ENCODE measurements around the gene SDK1. TPM values are rescaled to one million over a fixed set of nuclear protein-coding genes. Genes with fewer than 3 reads are reported as not detected.

Gene SDK1
- total and polyA plus RNA-seq, 10 of the 15 experiments (the other 5 are each of a cell fraction or from before 2014, with no cell fraction given), result 0.14 to 0.33 TPM; not detected in 8

GRCh38 chr7:3832199-3832598, 531.1 kb downstream of the SDK1 start:
- FAIRE-seq (no peak), DNase-seq (ENCODE audit: low read depth, low spot score) (no peak), ATAC-seq (no peak)
- in situ Hi-C loops (cut with MboI), result no loop called here
- CTCF ChIA-PET, result no interaction called here
- Histone ChIP-seq H3K36me3 (ENCODE audit: control insufficient read depth in 2 of 2, insufficient read depth in 2 of 2, low read length in 1 of 2) (no peaks in the 10 kb centered on the region), H3K79me2 (ENCODE audit: control insufficient read depth, insufficient read depth, low read length) (no peaks in the 10 kb centered on the region), H3K9me3 (replicated peaks; ENCODE audit: control insufficient read depth, insufficient read depth, low read length) (no peaks in the 10 kb centered on the region; the same call in 2 of the 3 replicates), H3K27ac (ENCODE audit: control insufficient read depth, insufficient read depth) (no peak overlapping the region), H2AFZ (ENCODE audit: control insufficient read depth, low read depth, low read length) (no peak overlapping the region), H3K4me2 (ENCODE audit: control insufficient read depth, insufficient read depth) (no peak overlapping the region), H4K20me1 (ENCODE audit: control insufficient read depth, insufficient read depth) (no peaks in the 10 kb centered on the region), H3K27me3 (replicated peaks in 1 of 2; ENCODE audit: control insufficient read depth in 2 of 2, insufficient read depth in 2 of 2, low read length in 1 of 2) (no peaks in the 10 kb centered on the region), H3K4me1 (ENCODE audit: control insufficient read depth, insufficient read depth, low read length) (no peaks in the 10 kb centered on the region), H3K4me3 (no peak overlapping the region), H3K9ac (ENCODE audit: control insufficient read depth, insufficient read depth, low read length) (no peak overlapping the region)
- WGBS (ENCODE audit: insufficient coverage, insufficient replicate concordance, low lambda C conversion rate, missing lambda C conversion rate), result 22% methylated on average over 4 of the region's 4 CpGs
- POLR2A ChIA-PET, result no interaction called here
- RAD21 ChIA-PET (ENCODE audit: unreplicated experiment), result no interaction called here
- no TSS peak for BruUV-seq (replicated peaks)
- intact Hi-C loops (cut with micrococcal nuclease; ENCODE audit: unreplicated experiment), result no loop called here
- SMC1A ChIA-PET (ENCODE audit: uncharacterized antibody, unreplicated experiment), result no interaction called here
- TF ChIP-seq WRNIP1 (IDR thresholded peaks at IDR 0.05; ENCODE audit: borderline replicate concordance, low read depth, low read length), result no peak
- TF ChIP-seq SUPT20H (IDR thresholded peaks at IDR 0.05; ENCODE audit: borderline replicate concordance, control insufficient read depth, low read depth, low read length), result no peak
- TF ChIP-seq ETV6 (conservative IDR thresholded peaks at IDR 0.05 in 1 of 2, IDR thresholded peaks at IDR 0.05 in 1 of 2; ENCODE audit: borderline replicate concordance in 1 of 2, low read depth in 1 of 2), result no peak
- no peak for TF ChIP-seq TCF7 (IDR thresholded peaks at IDR 0.05; ENCODE audit: borderline replicate concordance)
- no peak for TF ChIP-seq RELA (IDR thresholded peaks at IDR 0.05; ENCODE audit: borderline replicate concordance, partially characterized antibody)
- TF ChIP-seq BCLAF1 (IDR thresholded peaks at IDR 0.05), result no peak
- TF ChIP-seq, protein P1, sequence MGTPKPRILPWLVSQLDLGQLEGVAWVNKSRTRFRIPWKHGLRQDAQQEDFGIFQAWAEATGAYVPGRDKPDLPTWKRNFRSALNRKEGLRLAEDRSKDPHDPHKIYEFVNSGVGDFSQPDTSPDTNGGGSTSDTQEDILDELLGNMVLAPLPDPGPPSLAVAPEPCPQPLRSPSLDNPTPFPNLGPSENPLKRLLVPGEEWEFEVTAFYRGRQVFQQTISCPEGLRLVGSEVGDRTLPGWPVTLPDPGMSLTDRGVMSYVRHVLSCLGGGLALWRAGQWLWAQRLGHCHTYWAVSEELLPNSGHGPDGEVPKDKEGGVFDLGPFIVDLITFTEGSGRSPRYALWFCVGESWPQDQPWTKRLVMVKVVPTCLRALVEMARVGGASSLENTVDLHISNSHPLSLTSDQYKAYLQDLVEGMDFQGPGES (IDR thresholded peaks at IDR 0.05), result no peak
- TF ChIP-seq RELB (IDR thresholded peaks at IDR 0.05; ENCODE audit: low read depth), result no peak
- no peak for TF ChIP-seq BHLHE40 (IDR thresholded peaks at IDR 0.05; ENCODE audit: borderline replicate concordance in 1 of 2, low read depth in 2 of 2, low read length in 1 of 2)
- no peak for TF ChIP-seq ESRRA (IDR thresholded peaks at IDR 0.05; ENCODE audit: low read length)
- no peak for TF ChIP-seq STAT1 (conservative IDR thresholded peaks at IDR 0.05)
- no peak for TF ChIP-seq EP300 (IDR thresholded peaks at IDR 0.05; ENCODE audit: borderline replicate concordance in 1 of 2, control insufficient read depth in 1 of 2, low read depth in 2 of 2, low read length in 2 of 2)
- no peak for TF ChIP-seq BACH1 (IDR thresholded peaks at IDR 0.05; ENCODE audit: borderline replicate concordance)
- TF ChIP-seq ZNF274 (IDR thresholded peaks at IDR 0.05; ENCODE audit: insufficient read depth, insufficient read length), result no peak
- no peak for TF ChIP-seq SUZ12 (IDR thresholded peaks at IDR 0.05; ENCODE audit: unreplicated experiment)

All from GM12878 (cell line).